K562 (cell line): Measurements from ENCODE around the gene SEC16A.

Experiments used
- ESRRB ChIP-seq: fragments of 250-450 bp; sonication (Bioruptor Pico); IDR thresholded peaks from 2 replicates; pipeline ENCODE4 v1.5.0; 2020; ENCODE audit warnings: mild to moderate bottlenecking, moderate library complexity, borderline replicate concordance
- KLF6 ChIP-seq: fragments of 250-450 bp; sonication (Bioruptor Pico); IDR thresholded peaks from 2 replicates; pipeline ENCODE4 v1.4.0; 2020; ENCODE audit warnings: mild to moderate bottlenecking, moderate library complexity, borderline replicate concordance
- ZNF263 ChIP-seq: sonication (generic); formaldehyde crosslinking; IDR thresholded peaks from 2 replicates; pipeline ENCODE4 v1.8.0; 2022; ENCODE audit warnings: mild to moderate bottlenecking, missing genetic modification reagents, borderline replicate concordance
- ZNF311 ChIP-seq: fragments of 250-450 bp; sonication (Bioruptor Pico); IDR thresholded peaks from 2 replicates; pipeline ENCODE4 v1.4.0; 2020; ENCODE audit warnings: mild to moderate bottlenecking, moderate library complexity
- ZNF436 ChIP-seq: fragments of 250-450, 450-650 bp; sonication (Bioruptor Pico); formaldehyde crosslinking; IDR thresholded peaks from 2 replicates; pipeline ENCODE4 v1.7.0; 2020; ENCODE audit warnings: mild to moderate bottlenecking
- TF ChIP-seq, protein P1 (sequence below): fragments of 450-650 bp; formaldehyde crosslinking; IDR thresholded peaks from 2 replicates; pipeline ENCODE4 v1.4.0; 2022; ENCODE audit warnings: missing genetic modification characterization
- TF ChIP-seq, protein P2 (sequence below), 3 experiments: IDR thresholded peaks in 2 of 3; conservative IDR thresholded peaks in 1 of 3; 2 replicates each; pipeline ENCODE4 v1.5.1; 2011 to 2012; ENCODE audit warnings: low read length in 3 of 3, mild to moderate bottlenecking in 3 of 3, control low read depth in 2 of 3, improper control_type of control experiment in 1 of 3, inconsistent platforms in 1 of 3, low read depth in 1 of 3, mixed read lengths in 1 of 3, moderate library complexity in 1 of 3; ENCODE audit not compliant: insufficient read depth in 2 of 3

DNA sequence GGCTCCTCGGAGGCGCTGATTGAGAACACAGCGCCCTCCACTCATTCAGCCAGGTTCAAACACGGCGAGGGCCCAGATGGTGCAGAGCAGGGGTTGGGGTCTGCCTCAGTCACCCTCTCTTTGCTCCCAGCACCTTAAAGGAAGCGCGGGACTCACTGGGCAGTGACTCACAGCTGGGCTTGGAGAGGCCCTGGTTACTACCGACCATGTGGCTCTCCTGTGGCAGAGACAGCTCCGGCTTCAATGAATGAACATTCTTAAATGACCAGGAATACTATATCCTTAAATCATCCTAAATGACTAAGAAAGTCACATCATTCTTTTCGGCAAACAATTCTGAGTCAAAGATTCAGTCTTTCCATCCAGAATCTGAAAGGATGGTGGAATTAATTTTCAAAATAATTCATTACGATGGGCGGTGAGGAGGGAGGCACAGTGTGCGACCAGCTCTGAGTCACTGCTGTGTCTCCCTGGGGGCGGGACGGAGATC, 41.6 kb downstream of the SEC16A start:
- no peak for TF ChIP-seq ZNF263 (CRISPR knock-in tag)
- no peak for TF ChIP-seq KLF6 (CRISPR knock-in tag)
- TF ChIP-seq, protein P1, sequence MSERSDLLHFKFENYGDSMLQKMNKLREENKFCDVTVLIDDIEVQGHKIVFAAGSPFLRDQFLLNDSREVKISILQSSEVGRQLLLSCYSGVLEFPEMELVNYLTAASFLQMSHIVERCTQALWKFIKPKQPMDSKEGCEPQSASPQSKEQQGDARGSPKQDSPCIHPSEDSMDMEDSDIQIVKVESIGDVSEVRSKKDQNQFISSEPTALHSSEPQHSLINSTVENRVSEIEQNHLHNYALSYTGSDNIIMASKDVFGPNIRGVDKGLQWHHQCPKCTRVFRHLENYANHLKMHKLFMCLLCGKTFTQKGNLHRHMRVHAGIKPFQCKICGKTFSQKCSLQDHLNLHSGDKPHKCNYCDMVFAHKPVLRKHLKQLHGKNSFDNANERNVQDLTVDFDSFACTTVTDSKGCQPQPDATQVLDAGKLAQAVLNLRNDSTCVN: no peak
- TF ChIP-seq ESRRB (CRISPR knock-in tag): no peak
- no peak for TF ChIP-seq ZNF436 (CRISPR knock-in tag)
- TF ChIP-seq ZNF311 (CRISPR knock-in tag): no peak
- TF ChIP-seq, protein P2, sequence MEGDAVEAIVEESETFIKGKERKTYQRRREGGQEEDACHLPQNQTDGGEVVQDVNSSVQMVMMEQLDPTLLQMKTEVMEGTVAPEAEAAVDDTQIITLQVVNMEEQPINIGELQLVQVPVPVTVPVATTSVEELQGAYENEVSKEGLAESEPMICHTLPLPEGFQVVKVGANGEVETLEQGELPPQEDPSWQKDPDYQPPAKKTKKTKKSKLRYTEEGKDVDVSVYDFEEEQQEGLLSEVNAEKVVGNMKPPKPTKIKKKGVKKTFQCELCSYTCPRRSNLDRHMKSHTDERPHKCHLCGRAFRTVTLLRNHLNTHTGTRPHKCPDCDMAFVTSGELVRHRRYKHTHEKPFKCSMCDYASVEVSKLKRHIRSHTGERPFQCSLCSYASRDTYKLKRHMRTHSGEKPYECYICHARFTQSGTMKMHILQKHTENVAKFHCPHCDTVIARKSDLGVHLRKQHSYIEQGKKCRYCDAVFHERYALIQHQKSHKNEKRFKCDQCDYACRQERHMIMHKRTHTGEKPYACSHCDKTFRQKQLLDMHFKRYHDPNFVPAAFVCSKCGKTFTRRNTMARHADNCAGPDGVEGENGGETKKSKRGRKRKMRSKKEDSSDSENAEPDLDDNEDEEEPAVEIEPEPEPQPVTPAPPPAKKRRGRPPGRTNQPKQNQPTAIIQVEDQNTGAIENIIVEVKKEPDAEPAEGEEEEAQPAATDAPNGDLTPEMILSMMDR (IDR thresholded peaks at IDR 0.05 in 2 of 3, conservative IDR thresholded peaks at IDR 0.05 in 1 of 3; ENCODE audit: insufficient read depth in 2 of 3, low read depth in 1 of 3, low read length in 3 of 3): no peak
